Measurements from ENCODE around the gene MAD2L1. TPM values are rescaled to one million over a fixed set of nuclear protein-coding genes. Genes with fewer than 3 reads are reported as not detected.

Gene MAD2L1
- total and polyA plus RNA-seq, 2 of the 4 experiments (the other 2 are of a cell fraction) = 13.6 to 15.2 TPM

GRCh38 chr4:120053911-120054310 lies 12.7 kb downstream of the MAD2L1 start:
- POLR2A ChIA-PET (ENCODE audit: unreplicated experiment) = interaction anchor here (1.1 kb wide), 1 partner anchor 425 kb away, joined by 3 read pairs; the partner anchor contains the start of gene PDE5A
- Histone ChIP-seq H2AFZ (replicated peaks; ENCODE audit: low read length, poor library complexity) (no peak overlapping the region), H2BK20ac (ENCODE audit: low read depth, low read length) (no peak overlapping the region), H3K9me3 (ENCODE audit: control insufficient read depth, insufficient read depth, low read length) (no peaks in the 10 kb centered on the region), H3K4me2 (ENCODE audit: low read depth, low read length) (no peak overlapping the region), H2BK5ac (ENCODE audit: low read depth, low read length, poor library complexity, severe bottlenecking) (no peak overlapping the region), H3K9ac (ENCODE audit: low read depth, low read length) (no peak overlapping the region), H3K4me3 (ENCODE audit: insufficient read depth, low read depth, low read length) (no peak overlapping the region), H4K8ac (ENCODE audit: low read depth in 2 of 2, low read length in 2 of 2) (peak overlapping the region in 1 of 2 experiments; percentile 75; a peak in 1 of 4 replicates), H3K4ac (ENCODE audit: low read depth, low read length) (no peak overlapping the region), H3K56ac (ENCODE audit: extremely low read depth, insufficient read depth, low read length) (no peak overlapping the region), H4K20me1 (ENCODE audit: insufficient read depth, low read length) (no peaks in the 10 kb centered on the region), H4K5ac (ENCODE audit: low read depth, low read length) (no peak overlapping the region), H3K23ac (ENCODE audit: low read depth, low read length) (no peak overlapping the region), H4K91ac (ENCODE audit: insufficient read depth, low read depth, low read length) (no peak overlapping the region), H3K27me3 (ENCODE audit: control insufficient read depth, insufficient read depth, low read length) (no peaks in the 10 kb centered on the region), H2AK5ac (ENCODE audit: low read depth, low read length) (no peak overlapping the region), H2AK9ac (replicated peaks; ENCODE audit: low read depth, low read length, poor library complexity) (no peak overlapping the region), H2BK15ac (ENCODE audit: low read depth, low read length) (no peak overlapping the region), H3K36me3 (ENCODE audit: control insufficient read depth, insufficient read depth, low read length) (no peaks in the 10 kb centered on the region), H3K18ac (ENCODE audit: low read depth, low read length) (no peak overlapping the region), H3K27ac (ENCODE audit: insufficient read depth, low read length) (no peak overlapping the region), H3K9me1 (ENCODE audit: insufficient read depth, low read length) (peaks cover 4% of the 10 kb centered on the region; the same call in 1 of the 2 replicates), H3K4me1 (ENCODE audit: control insufficient read depth, insufficient read depth, low read length) (peaks cover 7% of the 10 kb centered on the region), H3K79me1 (ENCODE audit: low read depth in 1 of 2, low read length in 2 of 2) (peaks cover 13 to 33% of the 10 kb centered on the region in 2 experiments), H3K14ac (replicated peaks; ENCODE audit: low read depth, low read length) (peak overlapping the region; percentile 70; the same call in 1 of the 2 replicates), H2BK120ac (ENCODE audit: low read depth, low read length) (no peak overlapping the region)
- dilution Hi-C loops (cut with HindIII; ENCODE audit: low sequenced_read_pairs, unreplicated experiment) (no loop called here), in situ Hi-C loops (cut with MboI; ENCODE audit: low sequenced_read_pairs) (loop anchor here (5.0 to 10.0 kb wide), 2 partner anchors 427 to 499 kb away; partner anchors contain the start of gene PDE5A), intact Hi-C loops (cut with micrococcal nuclease) (loop anchor here (10.0 kb wide), 1 partner anchor 499 kb away; no protein-coding TSS in a partner anchor)
- DNase-seq (no peak), ATAC-seq (ENCODE audit: low read depth) (no peak)
- no TSS peak for BruUV-seq (replicated peaks)
- CTCF ChIA-PET = no interaction called here
- no peak for TF ChIP-seq RCOR1 (IDR thresholded peaks at IDR 0.05; ENCODE audit: insufficient replicate concordance, low read length)
- TF ChIP-seq, protein P1, sequence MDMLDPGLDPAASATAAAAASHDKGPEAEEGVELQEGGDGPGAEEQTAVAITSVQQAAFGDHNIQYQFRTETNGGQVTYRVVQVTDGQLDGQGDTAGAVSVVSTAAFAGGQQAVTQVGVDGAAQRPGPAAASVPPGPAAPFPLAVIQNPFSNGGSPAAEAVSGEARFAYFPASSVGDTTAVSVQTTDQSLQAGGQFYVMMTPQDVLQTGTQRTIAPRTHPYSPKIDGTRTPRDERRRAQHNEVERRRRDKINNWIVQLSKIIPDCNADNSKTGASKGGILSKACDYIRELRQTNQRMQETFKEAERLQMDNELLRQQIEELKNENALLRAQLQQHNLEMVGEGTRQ (IDR thresholded peaks at IDR 0.05; ENCODE audit: low read depth, low read length) = no peak
- TF ChIP-seq SMC3 (IDR thresholded peaks at IDR 0.05; ENCODE audit: low read depth, low read length) = no peak
- TF ChIP-seq CHD1 (IDR thresholded peaks at IDR 0.05; ENCODE audit: low read depth, low read length) = no peak
- no peak for TF ChIP-seq POLR2A (IDR thresholded peaks at IDR 0.05; ENCODE audit: low read depth, low read length)
- TF ChIP-seq RAD21 (IDR thresholded peaks at IDR 0.05; ENCODE audit: low read length) = no peak
- no peak for TF ChIP-seq MAFK (IDR thresholded peaks at IDR 0.05; ENCODE audit: low read depth, low read length)
- TF ChIP-seq NFE2L2 (IDR thresholded peaks at IDR 0.05; ENCODE audit: low read depth, low read length) = no peak
- TF ChIP-seq CEBPB (IDR thresholded peaks at IDR 0.05; ENCODE audit: low read depth, low read length) = no peak
- TF ChIP-seq BHLHE40 (IDR thresholded peaks at IDR 0.05; ENCODE audit: low read depth, low read length) = no peak
- TF ChIP-seq RFX5 (IDR thresholded peaks at IDR 0.05; ENCODE audit: low read depth, low read length) = no peak
- no peak for TF ChIP-seq MAZ (IDR thresholded peaks at IDR 0.05; ENCODE audit: borderline replicate concordance, low read depth, low read length)
- no CpG with 5 or more reads among the region's 1 CpG for WGBS, 2 experiments (ENCODE audit: extremely low coverage in 2 of 2, insufficient read length in 1 of 2)

All from IMR-90 (cell line).